GM18526 (cell line): Measurements from ENCODE around the gene ADAMTSL3.

Source experiments
- POLR2A ChIP-seq: IDR thresholded peaks from 3 replicates; pipeline ENCODE4 v1.6.1; 2011; ENCODE audit not compliant: insufficient read length; ENCODE audit errors: extremely low read depth

The ADAMTSL3 gene

GRCh38 chr15:83917432-83917831 is 263.5 kb downstream of the ADAMTSL3 start:
- no peak for TF ChIP-seq POLR2A

- no peak for TF ChIP-seq POLR2A
These were observed 264.1 kb downstream of the ADAMTSL3 start for GRCh38 chr15:83918011-83918410.

DNA sequence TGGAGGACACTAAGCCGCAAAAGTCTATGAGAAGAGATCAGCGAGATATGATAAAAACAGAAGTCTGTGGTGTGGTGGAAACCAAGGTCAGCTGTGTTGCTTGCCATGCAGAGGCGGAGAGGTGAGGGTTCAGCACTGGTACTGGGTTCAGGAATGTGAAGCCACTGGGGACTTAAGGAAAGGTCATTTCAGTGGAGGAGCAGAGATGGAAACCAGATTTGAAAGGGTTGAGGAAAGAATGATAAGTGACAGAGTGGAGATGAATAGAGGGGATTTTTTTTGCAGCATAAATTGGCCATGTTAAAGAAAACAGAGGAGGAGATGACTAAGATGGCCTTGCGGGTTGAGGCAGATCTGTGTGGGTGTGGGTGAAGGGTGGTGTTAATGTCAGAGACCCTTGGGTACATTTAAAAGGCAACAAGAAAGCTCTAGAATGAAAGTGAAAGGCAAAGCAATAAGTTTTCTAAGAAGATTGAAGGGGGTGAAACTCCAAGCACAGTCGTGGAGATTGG is 265.5 kb downstream of the ADAMTSL3 start:
- TF ChIP-seq POLR2A, result no peak

DNA sequence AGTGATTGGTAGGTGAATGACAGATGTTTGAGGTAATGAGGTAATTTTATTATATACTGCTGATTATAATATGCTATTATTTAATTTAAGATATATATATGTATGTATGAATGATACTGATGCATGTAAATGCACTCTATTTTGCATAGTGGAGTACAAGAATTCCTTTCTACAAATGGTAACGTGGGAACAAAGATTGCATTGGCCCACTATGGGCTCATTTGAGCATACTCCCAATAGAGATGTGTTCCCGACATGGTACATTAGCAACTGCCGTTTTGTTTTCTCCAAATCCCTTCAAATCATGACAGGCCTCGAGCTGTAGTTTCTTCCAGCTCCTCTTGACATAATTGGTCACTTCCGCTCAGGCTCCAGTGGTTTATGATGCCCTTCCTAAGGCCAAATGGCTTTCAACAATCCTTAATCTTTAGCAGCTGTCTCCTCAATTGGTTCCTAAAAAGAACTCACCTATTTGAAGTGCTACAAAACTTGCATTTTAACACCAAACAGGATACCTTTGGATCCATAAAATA is 266.1 kb downstream of the ADAMTSL3 start:
- TF ChIP-seq POLR2A, result no peak

DNA sequence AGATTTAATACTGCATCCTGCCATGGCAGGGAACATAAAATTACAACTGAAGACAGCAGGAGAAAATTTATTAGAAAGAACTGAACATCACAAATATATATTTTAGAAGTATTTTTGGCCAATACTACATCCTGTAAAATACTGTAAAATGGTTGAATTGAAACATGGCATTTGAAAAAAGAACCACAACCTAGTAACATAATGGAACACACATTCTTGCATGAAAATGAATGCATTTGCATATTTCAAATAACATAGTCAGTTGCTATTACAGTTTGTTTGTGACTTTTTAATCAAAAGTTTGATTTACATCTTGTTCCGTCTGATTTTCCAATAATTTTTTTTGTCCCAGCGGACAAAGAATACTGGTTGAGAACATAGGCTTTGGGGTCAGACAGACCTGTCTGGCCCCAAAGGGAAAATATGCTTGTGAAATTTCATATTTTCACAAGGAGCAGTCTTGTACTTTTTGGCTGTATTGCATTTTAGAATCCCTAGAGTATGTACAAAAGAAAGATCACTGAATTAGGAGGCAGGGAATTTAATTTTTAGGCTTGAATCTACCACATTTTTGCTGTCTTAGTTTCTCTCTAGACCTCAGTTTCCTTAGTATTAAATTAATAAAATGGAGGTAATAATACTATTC is 268.8 kb downstream of the ADAMTSL3 start:
- TF ChIP-seq POLR2A, result no peak

DNA sequence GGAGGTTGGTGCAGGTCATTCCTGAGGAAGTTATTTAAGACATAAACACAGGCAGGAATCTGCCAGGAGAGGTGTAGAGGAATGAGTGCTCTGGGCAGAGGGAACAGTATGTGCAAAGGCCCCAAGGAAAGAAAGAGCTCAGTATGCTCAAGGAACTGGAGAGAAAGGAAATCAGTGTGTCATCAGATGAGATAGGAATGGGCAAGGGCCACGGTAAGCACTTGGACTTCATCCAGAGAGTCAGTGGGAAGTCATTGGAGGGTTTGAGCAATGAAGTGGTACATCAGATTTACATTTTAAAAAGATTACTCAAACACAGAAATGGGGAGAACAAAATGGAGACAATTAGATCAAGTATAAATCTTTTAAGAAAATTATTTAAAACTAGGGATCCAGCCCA is 272.2 kb downstream of the ADAMTSL3 start:
- TF ChIP-seq POLR2A, result no peak

- TF ChIP-seq POLR2A, result no peak
These were observed 273.9 kb downstream of the ADAMTSL3 start for GRCh38 chr15:83927704-83928391.

DNA sequence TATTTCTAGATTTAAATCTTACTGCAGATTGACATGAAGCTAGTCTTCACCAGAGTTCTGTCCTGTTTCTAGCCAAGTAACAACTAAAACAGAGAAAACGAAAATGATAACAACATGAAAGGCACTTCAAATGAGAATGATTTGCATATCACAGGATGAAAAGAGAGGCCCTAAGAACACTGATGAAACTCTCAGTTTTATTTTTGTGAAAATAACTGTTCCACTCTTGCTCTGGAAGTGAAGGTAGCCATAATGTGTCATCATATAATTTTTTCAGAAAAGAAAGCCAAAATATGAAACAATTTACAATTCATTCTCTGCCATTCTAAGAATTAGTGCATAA is 274.4 kb downstream of the ADAMTSL3 start:
- no peak for TF ChIP-seq POLR2A

- TF ChIP-seq POLR2A, result no peak
These were observed 275.0 kb downstream of the ADAMTSL3 start for GRCh38 chr15:83928878-83929418.

DNA sequence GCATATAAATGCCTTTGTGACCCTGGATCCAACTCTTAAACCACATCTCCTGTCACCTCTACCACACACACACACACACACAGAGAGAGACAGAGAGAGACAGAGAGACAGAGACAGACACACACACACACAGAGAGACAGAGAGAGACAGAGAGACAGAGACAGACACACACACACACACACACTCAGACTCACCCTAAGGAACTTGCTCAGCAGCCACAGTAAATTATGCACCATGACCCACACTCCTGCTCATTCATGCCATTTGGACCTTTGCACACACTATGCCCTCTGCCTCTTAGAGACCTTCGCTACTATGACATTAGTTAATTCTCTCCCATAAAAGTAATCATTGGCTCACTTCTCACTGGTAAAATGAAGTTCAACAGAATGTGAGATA is 275.7 kb downstream of the ADAMTSL3 start:
- no peak for TF ChIP-seq POLR2A

GRCh38 chr15:83930392-83931212 is 276.7 kb downstream of the ADAMTSL3 start:
- no peak for TF ChIP-seq POLR2A

GRCh38 chr15:83935774-83936173 is 281.9 kb downstream of the ADAMTSL3 start:
- no peak for TF ChIP-seq POLR2A

DNA sequence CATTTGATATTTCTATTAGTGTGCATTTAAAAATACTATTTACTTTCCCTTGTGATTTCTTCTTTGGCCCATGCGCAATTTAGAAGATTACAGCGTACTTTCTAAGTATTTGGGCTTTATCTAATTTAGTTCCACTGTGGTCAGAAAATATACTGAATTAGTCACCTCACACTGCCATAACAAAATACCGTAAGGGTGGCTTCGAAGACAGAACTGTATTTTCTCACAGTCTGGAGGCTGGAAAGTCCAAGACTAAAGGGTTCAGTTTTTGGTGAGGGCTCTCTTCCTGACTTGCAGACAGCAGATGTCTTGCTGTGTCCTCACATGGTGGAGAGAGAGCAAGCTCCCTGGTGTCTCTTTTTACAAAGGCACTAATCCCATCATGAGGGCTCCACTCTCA is 286.2 kb downstream of the ADAMTSL3 start:
- TF ChIP-seq POLR2A, result no peak

- no peak for TF ChIP-seq POLR2A
These were observed 289.1 kb downstream of the ADAMTSL3 start for GRCh38 chr15:83943043-83943442.

DNA sequence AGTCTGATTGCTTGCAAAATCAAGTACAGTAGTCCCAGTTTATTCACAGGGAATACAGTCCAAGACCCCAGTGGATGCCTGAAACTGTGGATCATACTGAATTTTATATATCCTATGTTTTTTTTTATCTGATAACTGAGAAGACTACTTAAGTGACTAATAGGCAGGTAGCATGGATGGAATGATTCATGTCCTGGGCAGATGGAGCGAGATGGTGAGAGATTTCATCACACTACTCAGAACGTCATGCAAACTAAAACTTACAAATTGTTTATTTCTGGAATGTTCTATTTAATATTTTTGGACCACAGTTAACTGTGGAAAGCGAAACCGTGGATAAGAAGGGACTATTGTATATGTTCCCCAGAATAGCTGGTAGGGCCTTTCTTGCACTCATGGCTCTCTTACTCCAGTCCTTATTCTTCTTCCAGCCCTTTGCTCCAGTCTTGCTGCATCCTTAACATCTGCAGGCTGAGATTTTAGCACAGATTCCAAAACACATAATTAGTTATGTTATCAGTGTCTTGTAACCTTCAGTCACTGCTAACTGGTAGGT is 290.0 kb downstream of the ADAMTSL3 start:
- no peak for TF ChIP-seq POLR2A

GRCh38 chr15:83947156-83947555 is 293.2 kb downstream of the ADAMTSL3 start:
- no peak for TF ChIP-seq POLR2A

DNA sequence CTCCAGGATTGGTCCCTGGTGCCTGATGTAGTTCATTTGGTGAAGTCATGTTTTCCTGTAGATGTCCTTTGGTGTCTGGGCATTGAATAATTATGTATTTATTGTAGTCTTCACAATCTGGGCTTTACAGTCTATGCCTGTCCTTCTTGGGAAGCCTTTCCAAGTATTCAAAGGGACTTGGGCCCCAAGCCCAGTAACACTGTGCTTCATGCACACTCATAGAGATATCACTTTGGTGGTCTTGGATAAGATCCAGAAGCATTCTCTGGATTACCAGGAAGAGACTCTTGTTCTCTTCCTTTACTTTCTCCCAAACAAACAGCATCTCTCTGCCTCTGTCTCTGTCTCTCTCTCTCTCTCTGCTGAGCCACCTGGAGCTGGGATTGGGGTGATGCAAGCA is 300.6 kb downstream of the ADAMTSL3 start:
- TF ChIP-seq POLR2A, result no peak
